MM.1S (cell line): ENCODE measurements around the gene ADGRD1.

Experiments used
- CTCF ChIP-seq: fragments of 300-600 bp; sonication (generic); IDR thresholded peaks from 2 replicates; pipeline ENCODE4 v1.5.1; 2016; ENCODE audit warnings: antibody characterized with exemption, low read length, mixed read lengths
- EZH2phosphoT487 ChIP-seq: fragments of 300-600 bp; sonication (generic); IDR thresholded peaks from 2 replicates; pipeline ENCODE4 v1.6.1; 2018; ENCODE audit warnings: antibody characterized with exemption, low read length

DNA sequence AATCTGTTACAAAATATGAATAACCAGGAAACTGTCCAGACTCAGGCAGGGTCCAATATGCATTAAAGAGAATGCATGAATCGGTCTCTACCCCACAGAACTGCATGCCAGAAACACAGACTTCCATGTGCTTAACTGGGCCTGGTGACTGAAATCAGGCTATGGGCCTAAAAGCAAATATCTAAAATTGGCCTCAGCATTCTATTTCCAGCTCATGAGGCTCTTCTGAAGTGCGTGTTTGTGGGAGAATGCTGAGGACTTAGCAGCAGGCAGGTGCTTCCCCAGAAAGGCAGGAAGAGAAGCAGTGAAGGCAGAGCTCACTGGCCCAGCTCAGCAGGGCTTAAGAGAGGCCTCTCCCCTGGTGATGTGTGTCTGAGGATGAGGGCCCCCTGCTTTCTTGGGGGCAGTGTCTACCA is 48.5 kb downstream of the ADGRD1 start:
- no peak for TF ChIP-seq CTCF
- no peak for TF ChIP-seq EZH2phosphoT487
